HepG2 (cell line): Measurements from ENCODE around the gene TMEM14C. TPM values are rescaled to one million over a fixed set of nuclear protein-coding genes. Genes with fewer than 3 reads are reported as not detected.
A peak's percentile ranks its signal among the peaks of the same experiment; 100 is the strongest.

Experiments used
- ATAC-seq: fragments of 200-7000 bp; cut with Tn5 transposase; 3 replicates; pipeline ENCODE4 v1.9.1; 2020; ENCODE audit warnings: mild to moderate bottlenecking, moderate library complexity
- BruUV-seq: library from RNA; stranded (reverse); fragments of 400-500 nt; replicated peaks from 2 replicates; lab custom pipeline; 2021; lab: Mats Ljungman, UMichigan
- CTCF ChIA-PET: fragments of 300-600 bp; formaldehyde crosslinking; extraction: SDS; loops from one replicate; lab custom pipeline; 2021; ENCODE audit warnings: low total read pairs, inconsistent platforms, low intra/inter-chr PET ratio; lab: Yijun Ruan, JAX
- POLR2A ChIA-PET: fragments of 350-600 bp; sonication (Branson Sonifier 250); formaldehyde crosslinking; loops from one replicate; lab custom pipeline; 2020; ENCODE audit warnings: antibody characterized with exemption, inconsistent platforms; lab: Yijun Ruan, JAX
- DNase-seq: peaks from one replicate; pipeline ENCODE4 v3.0.0-alpha.2; 2015; ENCODE audit warnings: low spot score
- FAIRE-seq: peaks from 3 replicates; lab custom pipeline; 2011; peaks lifted over from hg19 to GRCh38; lab: Jason Lieb, UNC
- H2AFZ ChIP-seq: one replicate; pipeline ENCODE4 v1.6.1; 2011; ENCODE audit warnings: low read length, inconsistent platforms
- H3K27ac ChIP-seq: fragments of 300-600 bp; 3 replicates; pipeline ENCODE4 v1.8.0; 2011; ENCODE audit warnings: mixed run types, mild to moderate bottlenecking, mixed read lengths, low read length, inconsistent platforms; ENCODE audit not compliant: insufficient read depth; ENCODE audit errors: extremely low read length
- H3K27me3 ChIP-seq, 2 experiments: fragments of 200-600 bp in 1 of 2; 2 replicates in 1 of 2; 3 replicates in 1 of 2; pipeline versions ENCODE4 v1.6.0 to v1.8.0; 2011; ENCODE audit warnings: low read length in 2 of 2, mild to moderate bottlenecking in 2 of 2, moderate library complexity in 2 of 2, inconsistent platforms in 1 of 2; ENCODE audit not compliant: insufficient read depth in 2 of 2, control insufficient read depth in 1 of 2
- H3K36me3 ChIP-seq, 2 experiments: fragments of 200-600 bp in 1 of 2; replicated peaks in 1 of 2; 2 replicates in 1 of 2; 3 replicates in 1 of 2; pipeline versions ENCODE4 v1.5.1 to v1.8.0; 2011; ENCODE audit warnings: low read length in 2 of 2, inconsistent platforms in 1 of 2; ENCODE audit not compliant: insufficient read depth in 2 of 2, control insufficient read depth in 1 of 2
- H3K4me1 ChIP-seq: 2 replicates; pipeline ENCODE4 v1.5.1; 2012; ENCODE audit warnings: low read length, inconsistent platforms; ENCODE audit not compliant: insufficient read depth
- H3K4me2 ChIP-seq: 2 replicates; pipeline ENCODE4 v1.6.0; 2011; ENCODE audit warnings: low read depth, low read length, inconsistent platforms
- H3K4me3 ChIP-seq, 3 experiments: fragments of 200-600 bp in 1 of 3; sonication (generic), shearing (Covaris generic) in 1 of 3; replicated peaks in 1 of 3; 2 replicates each; pipeline ENCODE4 v1.5.1; 2011 to 2016; ENCODE audit warnings: low read length in 3 of 3, inconsistent platforms in 2 of 3, low read depth in 2 of 3, mild to moderate bottlenecking in 2 of 3, control low read depth in 1 of 3, mixed read lengths in 1 of 3; ENCODE audit not compliant: insufficient read depth in 1 of 3
- H3K79me2 ChIP-seq: one replicate; pipeline ENCODE4 v1.6.1; 2011; ENCODE audit warnings: low read length, inconsistent platforms; ENCODE audit not compliant: insufficient read depth
- H3K9ac ChIP-seq: 2 replicates; pipeline ENCODE4 v1.6.0; 2011; ENCODE audit warnings: mild to moderate bottlenecking, low read depth, low read length, inconsistent platforms; ENCODE audit not compliant: insufficient read depth
- H3K9me3 ChIP-seq: 2 replicates; pipeline ENCODE4 v1.5.1; 2012; ENCODE audit warnings: mild to moderate bottlenecking, low read length
- H4K20me1 ChIP-seq: 2 replicates; pipeline ENCODE4 v1.6.0; 2011; ENCODE audit warnings: inconsistent platforms, mild to moderate bottlenecking, low read length, moderate library complexity; ENCODE audit not compliant: insufficient read depth
- ELF3 ChIP-seq: IDR thresholded peaks from 2 replicates; pipeline ENCODE4 v1.6.1; 2016; ENCODE audit warnings: missing genetic modification reagents, missing compliant biosample characterization
- HOXD1 ChIP-seq: sonication (generic); formaldehyde crosslinking; IDR thresholded peaks from 2 replicates; pipeline ENCODE4 v1.5.0; 2020; ENCODE audit warnings: missing genetic modification reagents
- JARID2 ChIP-seq: sonication (generic); formaldehyde crosslinking; IDR thresholded peaks from 2 replicates; pipeline ENCODE4 v1.8.1; 2023; ENCODE audit warnings: missing genetic modification reagents, inconsistent platforms; ENCODE audit not compliant: insufficient replicate concordance
- MAFF ChIP-seq: IDR thresholded peaks from 2 replicates; pipeline ENCODE4 v1.6.1; 2011; ENCODE audit warnings: low read depth, low read length, improper control_type of control experiment
- MAFK ChIP-seq, 2 experiments: IDR thresholded peaks in 1 of 2; conservative IDR thresholded peaks in 1 of 2; 2 replicates each; pipeline ENCODE4 v1.6.1; 2011; ENCODE audit warnings: improper control_type of control experiment in 2 of 2, low read length in 2 of 2
- NFATC3 ChIP-seq: sonication (generic); formaldehyde crosslinking; IDR thresholded peaks from 2 replicates; pipeline ENCODE4 v1.5.1; 2020; ENCODE audit warnings: mild to moderate bottlenecking, missing genetic modification reagents
- NFYB ChIP-seq: sonication (generic); formaldehyde crosslinking; IDR thresholded peaks from 2 replicates; pipeline ENCODE4 v1.4.0; 2020; ENCODE audit warnings: missing genetic modification reagents
- SALL2 ChIP-seq: sonication (generic); formaldehyde crosslinking; IDR thresholded peaks from 2 replicates; pipeline ENCODE4 v1.8.1; 2023; ENCODE audit warnings: mild to moderate bottlenecking, missing genetic modification reagents, inconsistent platforms
- ZBTB42 ChIP-seq: sonication (generic); formaldehyde crosslinking; IDR thresholded peaks from 2 replicates; pipeline ENCODE4 v1.5.0; 2020; ENCODE audit warnings: mild to moderate bottlenecking, missing genetic modification reagents
- ZNF251 ChIP-seq: sonication (generic); formaldehyde crosslinking; IDR thresholded peaks from 2 replicates; pipeline ENCODE4 v1.9.0; 2021; ENCODE audit warnings: mild to moderate bottlenecking, missing genetic modification reagents
- ZNF501 ChIP-seq: sonication (generic); formaldehyde crosslinking; IDR thresholded peaks from 2 replicates; pipeline ENCODE4 v1.5.1; 2020; ENCODE audit warnings: mild to moderate bottlenecking, moderate library complexity, missing genetic modification reagents
- ZNF589 ChIP-seq: sonication (generic); formaldehyde crosslinking; conservative IDR thresholded peaks from 2 replicates; pipeline ENCODE4 v1.8.0; 2022; ENCODE audit warnings: mild to moderate bottlenecking, moderate library complexity, missing genetic modification reagents
- WGBS: methylation state at CpG from one replicate; pipeline ENCODE4 v1.1.6; 2017; ENCODE audit warnings: low lambda C conversion rate; 5-methylcytosine and 5-hydroxymethylcytosine counted together
- in situ Hi-C: cut with HindIII; loops from 2 replicates; pipeline ENCODE4 v1.10.0; 2017; ENCODE audit warnings: low pct_unique_long_range_greater_than_20kb; ENCODE audit not compliant: extremely low pct_ligation_motif_present
- intact Hi-C: fragments of 100-400 bp; cut with micrococcal nuclease; formaldehyde crosslinking; loops from one replicate; pipeline ENCODE4 v1.10.0; 2022; ENCODE audit not compliant: unreplicated experiment
- polyA plus RNA-seq, 8 experiments: library from polyadenylated mRNA; depleted of rRNA in 3 of 8; stranded (reverse) in 7 of 8; unstranded in 1 of 8; fragments of >200 nt; fragmentation: Illumina TruSeq in 4 of 8; extraction: Trizol in 4 of 8; gene quantifications; 2 replicates each; pipeline versions ENCODE4 v1.2.1 to v1.2.3, GENCODE V29; 2011 to 2016; ENCODE audit warnings: low read depth in 4 of 8, missing spikeins in 1 of 8, mixed read lengths in 1 of 8; ENCODE audit not compliant: insufficient read depth in 1 of 8
- total RNA-seq, 5 experiments: library from RNA; depleted of rRNA; stranded (reverse); fragments of >200 nt; fragmentation: Illumina TruSeq; extraction: Trizol; gene quantifications; 2 replicates each; pipeline ENCODE4 v1.2.3, GENCODE V29; 2016; ENCODE audit warnings: low read depth in 1 of 5
- TF ChIP-seq, protein P1 (sequence below): sonication (generic); formaldehyde crosslinking; IDR thresholded peaks from 2 replicates; pipeline ENCODE4 v1.4.0; 2020; ENCODE audit warnings: mild to moderate bottlenecking, missing genetic modification reagents, borderline replicate concordance
- TF ChIP-seq, protein P2 (sequence below): sonication (generic); formaldehyde crosslinking; conservative IDR thresholded peaks from 2 replicates; pipeline ENCODE4 v1.5.0; 2020; ENCODE audit warnings: missing genetic modification reagents
- TF ChIP-seq, protein P3 (sequence below): IDR thresholded peaks from 2 replicates; pipeline ENCODE4 v1.6.1; 2016; ENCODE audit warnings: low read depth, control low read depth

The TMEM14C gene
- total and polyA plus RNA-seq, 2 of the 13 experiments (the other 11 are each of a cell fraction or from before 2014, with no cell fraction given): 184 TPM

DNA sequence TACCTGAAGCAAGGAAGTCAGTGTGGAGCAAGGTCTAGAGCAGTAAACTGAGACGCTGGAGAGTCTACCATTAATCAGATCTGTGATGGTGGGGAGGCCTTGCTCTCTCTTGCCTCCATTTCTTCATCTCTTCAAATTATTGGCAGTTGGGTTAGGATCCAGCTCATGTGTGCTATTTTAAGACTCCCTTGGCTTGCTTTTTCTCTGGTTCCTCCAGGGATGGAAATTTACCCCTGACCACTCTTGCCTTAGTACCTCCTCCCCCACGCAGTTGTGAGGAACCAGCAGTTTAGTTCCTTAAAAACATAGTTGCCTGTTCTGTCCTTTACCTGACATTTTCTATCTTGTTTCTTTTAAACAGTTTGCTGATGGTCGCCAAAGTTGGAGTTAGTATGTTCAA is 7.4 kb downstream of the TMEM14C start (continued):
- TF ChIP-seq, protein P1, sequence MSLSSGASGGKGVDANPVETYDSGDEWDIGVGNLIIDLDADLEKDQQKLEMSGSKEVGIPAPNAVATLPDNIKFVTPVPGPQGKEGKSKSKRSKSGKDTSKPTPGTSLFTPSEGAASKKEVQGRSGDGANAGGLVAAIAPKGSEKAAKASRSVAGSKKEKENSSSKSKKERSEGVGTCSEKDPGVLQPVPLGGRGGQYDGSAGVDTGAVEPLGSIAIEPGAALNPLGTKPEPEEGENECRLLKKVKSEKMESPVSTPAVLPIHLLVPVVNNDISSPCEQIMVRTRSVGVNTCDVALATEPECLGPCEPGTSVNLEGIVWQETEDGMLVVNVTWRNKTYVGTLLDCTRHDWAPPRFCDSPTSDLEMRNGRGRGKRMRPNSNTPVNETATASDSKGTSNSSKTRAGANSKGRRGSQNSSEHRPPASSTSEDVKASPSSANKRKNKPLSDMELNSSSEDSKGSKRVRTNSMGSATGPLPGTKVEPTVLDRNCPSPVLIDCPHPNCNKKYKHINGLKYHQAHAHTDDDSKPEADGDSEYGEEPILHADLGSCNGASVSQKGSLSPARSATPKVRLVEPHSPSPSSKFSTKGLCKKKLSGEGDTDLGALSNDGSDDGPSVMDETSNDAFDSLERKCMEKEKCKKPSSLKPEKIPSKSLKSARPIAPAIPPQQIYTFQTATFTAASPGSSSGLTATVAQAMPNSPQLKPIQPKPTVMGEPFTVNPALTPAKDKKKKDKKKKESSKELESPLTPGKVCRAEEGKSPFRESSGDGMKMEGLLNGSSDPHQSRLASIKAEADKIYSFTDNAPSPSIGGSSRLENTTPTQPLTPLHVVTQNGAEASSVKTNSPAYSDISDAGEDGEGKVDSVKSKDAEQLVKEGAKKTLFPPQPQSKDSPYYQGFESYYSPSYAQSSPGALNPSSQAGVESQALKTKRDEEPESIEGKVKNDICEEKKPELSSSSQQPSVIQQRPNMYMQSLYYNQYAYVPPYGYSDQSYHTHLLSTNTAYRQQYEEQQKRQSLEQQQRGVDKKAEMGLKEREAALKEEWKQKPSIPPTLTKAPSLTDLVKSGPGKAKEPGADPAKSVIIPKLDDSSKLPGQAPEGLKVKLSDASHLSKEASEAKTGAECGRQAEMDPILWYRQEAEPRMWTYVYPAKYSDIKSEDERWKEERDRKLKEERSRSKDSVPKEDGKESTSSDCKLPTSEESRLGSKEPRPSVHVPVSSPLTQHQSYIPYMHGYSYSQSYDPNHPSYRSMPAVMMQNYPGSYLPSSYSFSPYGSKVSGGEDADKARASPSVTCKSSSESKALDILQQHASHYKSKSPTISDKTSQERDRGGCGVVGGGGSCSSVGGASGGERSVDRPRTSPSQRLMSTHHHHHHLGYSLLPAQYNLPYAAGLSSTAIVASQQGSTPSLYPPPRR (CRISPR knock-in tag): no peak
- TF ChIP-seq ELF3 (CRISPR knock-in tag) (no peak), JARID2 (CRISPR knock-in tag) (no peak), NFATC3 (CRISPR knock-in tag) (no peak)
- TF ChIP-seq, protein P2, sequence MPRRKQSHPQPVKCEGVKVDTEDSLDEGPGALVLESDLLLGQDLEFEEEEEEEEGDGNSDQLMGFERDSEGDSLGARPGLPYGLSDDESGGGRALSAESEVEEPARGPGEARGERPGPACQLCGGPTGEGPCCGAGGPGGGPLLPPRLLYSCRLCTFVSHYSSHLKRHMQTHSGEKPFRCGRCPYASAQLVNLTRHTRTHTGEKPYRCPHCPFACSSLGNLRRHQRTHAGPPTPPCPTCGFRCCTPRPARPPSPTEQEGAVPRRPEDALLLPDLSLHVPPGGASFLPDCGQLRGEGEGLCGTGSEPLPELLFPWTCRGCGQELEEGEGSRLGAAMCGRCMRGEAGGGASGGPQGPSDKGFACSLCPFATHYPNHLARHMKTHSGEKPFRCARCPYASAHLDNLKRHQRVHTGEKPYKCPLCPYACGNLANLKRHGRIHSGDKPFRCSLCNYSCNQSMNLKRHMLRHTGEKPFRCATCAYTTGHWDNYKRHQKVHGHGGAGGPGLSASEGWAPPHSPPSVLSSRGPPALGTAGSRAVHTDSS (CRISPR knock-in tag): no peak
- TF ChIP-seq, all 625 proteins: peak for 0

DNA sequence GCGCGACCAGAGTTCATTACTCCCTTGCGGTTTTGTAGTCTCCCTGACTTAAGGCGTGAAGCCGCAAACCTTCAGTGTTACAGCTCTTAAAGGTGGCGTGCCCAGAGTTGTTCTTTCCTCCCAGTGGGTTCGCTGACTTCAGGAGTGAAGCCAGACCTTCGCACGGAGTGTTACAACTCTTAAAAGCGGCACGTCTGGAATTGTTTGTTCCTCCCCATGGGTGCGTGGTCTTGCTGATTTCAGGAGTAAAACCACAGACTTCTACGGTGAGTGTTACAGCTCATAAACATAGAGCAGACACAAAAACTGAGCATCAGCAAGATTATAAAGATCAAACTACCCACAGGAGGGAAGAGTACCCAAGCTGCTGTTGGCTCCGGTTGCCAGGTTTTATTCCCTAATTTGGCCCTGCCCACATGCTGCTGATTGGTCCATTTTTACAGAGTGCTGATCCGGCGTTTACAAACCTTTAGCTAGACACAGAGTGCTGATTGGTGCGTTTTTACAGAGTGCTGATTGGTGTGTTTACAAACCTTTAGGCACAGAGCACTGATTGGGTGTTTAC is 10.4 kb downstream of the TMEM14C start:
- peaks cover 11% of the 10 kb centered on the region for H3K4me1 ChIP-seq
- DNase-seq (no peak), ATAC-seq (peak; percentile 36; the same call in 2 of the 3 replicates)
- TF ChIP-seq, protein P3, sequence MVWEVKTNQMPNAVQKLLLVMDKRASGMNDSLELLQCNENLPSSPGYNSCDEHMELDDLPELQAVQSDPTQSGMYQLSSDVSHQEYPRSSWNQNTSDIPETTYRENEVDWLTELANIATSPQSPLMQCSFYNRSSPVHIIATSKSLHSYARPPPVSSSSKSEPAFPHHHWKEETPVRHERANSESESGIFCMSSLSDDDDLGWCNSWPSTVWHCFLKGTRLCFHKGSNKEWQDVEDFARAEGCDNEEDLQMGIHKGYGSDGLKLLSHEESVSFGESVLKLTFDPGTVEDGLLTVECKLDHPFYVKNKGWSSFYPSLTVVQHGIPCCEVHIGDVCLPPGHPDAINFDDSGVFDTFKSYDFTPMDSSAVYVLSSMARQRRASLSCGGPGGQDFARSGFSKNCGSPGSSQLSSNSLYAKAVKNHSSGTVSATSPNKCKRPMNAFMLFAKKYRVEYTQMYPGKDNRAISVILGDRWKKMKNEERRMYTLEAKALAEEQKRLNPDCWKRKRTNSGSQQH (CRISPR knock-in tag): no peak
- TF ChIP-seq MAFF (peak; percentile 87), HOXD1 (CRISPR knock-in tag) (no peak), SALL2 (CRISPR knock-in tag) (no peak), ZNF501 (0 out of 2 replicates have a peak, but pooled peaks have one; percentile 7), ZNF589 (no peak), NFYB (CRISPR knock-in tag) (peak; percentile 73), ZNF251 (CRISPR knock-in tag) (no peak), ZBTB42 (CRISPR knock-in tag) (no peak), MAFK (conservative IDR thresholded peaks at IDR 0.05 in 1 of 2, IDR thresholded peaks at IDR 0.05 in 1 of 2; ENCODE audit: low read length in 2 of 2) (peak; percentile 87 to 88)
- TF ChIP-seq, all 625 proteins: peak for 4
- WGBS: 96% methylated on average over 17 of the region's 17 CpGs
- Histone ChIP-seq H4K20me1 (no peaks in the 10 kb centered on the region), H3K9ac (no peak overlapping the region), H3K4me3 (no peak overlapping the region), H3K4me2 (no peak overlapping the region), H3K9me3 (no peaks in the 10 kb centered on the region), H3K36me3 (peaks cover 11 to 29% of the 10 kb centered on the region in 2 experiments; a peak in 4 of 5 replicates), H2AFZ (no peak overlapping the region), H3K27ac (no peak overlapping the region), H3K27me3 (no peaks in the 10 kb centered on the region), H3K79me2 (no peaks in the 10 kb centered on the region)
- intact Hi-C loops: no loop called here
- in situ Hi-C loops: no loop called here
- FAIRE-seq: no peak
- BruUV-seq: no TSS peak
- ChIA-PET CTCF (no interaction called here), POLR2A (interaction anchor here (1.4 to 8.3 kb wide), 4 partner anchors 9 to 38 kb away, joined by 3 to 71 read pairs (median 12); partner anchors contain the start of genes PAK1IP1, TMEM14B and TMEM14C)
